ENCODE measurements around the gene ASMTL.
"Not testable (repeated sequence)": the region's sequence is repeated elsewhere in the genome, so short reads cannot be mapped to it uniquely, and the experiment has no call there.

Gene ASMTL

DNA sequence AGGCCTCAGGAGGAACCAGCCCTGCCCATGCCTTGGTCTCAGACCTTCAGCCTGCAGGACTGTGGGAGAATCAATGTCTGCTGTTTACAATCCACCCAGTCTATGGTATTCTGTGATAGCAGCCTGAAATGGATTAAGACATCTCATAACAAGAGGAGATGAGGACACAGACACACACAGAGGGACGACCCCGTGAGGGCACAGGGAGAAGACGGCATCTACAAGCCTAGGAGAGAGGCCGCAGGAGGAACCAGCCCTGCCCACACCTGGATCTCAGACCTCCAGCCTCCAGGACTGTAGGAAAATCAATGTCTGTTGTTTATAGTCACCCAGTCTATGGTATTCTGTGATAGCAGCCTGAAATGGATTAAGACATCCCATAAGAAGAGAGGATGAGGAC lies 64.1 kb downstream of the ASMTL start:
- DNase-seq (ENCODE audit: low read depth in 2 of 2) = no peak

DNA sequence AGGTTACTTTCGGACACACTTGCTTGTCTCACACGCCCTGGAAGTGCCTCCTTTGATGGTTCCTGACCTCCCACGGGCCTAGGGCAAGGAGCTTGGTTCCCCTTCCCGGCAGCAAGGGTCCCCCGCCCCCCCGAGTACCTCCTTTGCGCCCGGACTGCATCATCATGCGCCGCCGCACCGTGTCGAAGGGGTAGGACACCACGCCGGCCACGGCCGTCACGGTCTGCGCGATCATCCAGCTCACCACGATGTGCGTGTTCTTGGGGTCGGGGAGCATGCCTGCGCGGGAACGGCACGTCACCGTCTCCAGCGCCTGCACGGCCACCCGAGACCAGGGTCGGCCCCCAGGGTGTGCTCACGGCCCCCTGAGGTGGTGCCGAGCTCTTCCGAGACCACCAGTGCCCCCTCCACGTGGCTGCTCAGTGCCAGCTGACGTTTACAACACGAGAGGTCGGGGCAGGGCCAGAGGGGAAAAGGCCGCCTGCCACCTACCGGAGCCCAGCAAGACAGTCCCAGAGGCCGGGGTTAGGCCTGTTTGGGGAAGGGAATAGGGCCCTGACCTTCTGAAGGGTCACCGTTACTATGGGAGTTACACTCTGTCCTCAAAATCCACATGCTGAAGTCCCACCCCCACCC lies 65.5 kb downstream of the ASMTL start:
- no peak for DNase-seq (ENCODE audit: low read depth in 2 of 2)

DNA sequence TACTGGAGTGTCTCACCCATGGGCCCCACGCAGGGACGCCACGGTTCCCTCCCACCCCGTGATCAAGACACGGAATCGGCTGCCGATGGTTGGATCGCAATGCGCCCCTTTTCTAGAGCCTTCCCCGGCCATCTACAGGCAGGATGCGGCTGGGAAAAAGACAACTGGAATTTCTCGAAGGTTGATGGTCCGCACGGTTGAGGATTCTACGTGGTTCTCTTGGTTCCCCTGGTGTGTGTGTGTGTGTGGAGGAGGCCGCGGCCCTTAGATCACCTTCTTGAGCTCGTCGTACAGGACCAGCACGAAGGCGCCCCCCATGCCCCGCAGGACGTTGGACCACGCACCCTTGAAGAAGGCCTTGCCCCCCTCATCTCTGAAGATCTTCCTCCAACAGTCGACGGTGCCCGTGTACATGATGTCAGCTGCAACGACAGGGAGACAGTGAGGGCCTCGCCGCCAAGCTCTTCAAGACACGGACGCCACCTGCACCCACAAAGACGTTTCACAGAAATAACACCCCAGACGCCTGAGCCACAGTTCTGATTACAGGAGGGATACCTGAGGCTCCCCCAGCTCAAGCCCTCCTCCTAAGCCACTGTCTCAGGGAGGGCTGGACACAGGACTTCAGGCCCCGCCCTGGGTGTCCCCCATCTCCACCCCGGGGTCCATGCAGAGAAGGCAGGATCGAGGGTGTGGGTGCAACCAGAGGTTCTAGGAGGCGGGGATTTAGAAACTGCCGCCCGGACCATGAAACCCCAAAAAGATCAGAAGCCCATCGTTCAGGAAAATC lies 66.2 kb downstream of the ASMTL start:
- DNase-seq (ENCODE audit: low read depth in 2 of 2) = no peak

DNA sequence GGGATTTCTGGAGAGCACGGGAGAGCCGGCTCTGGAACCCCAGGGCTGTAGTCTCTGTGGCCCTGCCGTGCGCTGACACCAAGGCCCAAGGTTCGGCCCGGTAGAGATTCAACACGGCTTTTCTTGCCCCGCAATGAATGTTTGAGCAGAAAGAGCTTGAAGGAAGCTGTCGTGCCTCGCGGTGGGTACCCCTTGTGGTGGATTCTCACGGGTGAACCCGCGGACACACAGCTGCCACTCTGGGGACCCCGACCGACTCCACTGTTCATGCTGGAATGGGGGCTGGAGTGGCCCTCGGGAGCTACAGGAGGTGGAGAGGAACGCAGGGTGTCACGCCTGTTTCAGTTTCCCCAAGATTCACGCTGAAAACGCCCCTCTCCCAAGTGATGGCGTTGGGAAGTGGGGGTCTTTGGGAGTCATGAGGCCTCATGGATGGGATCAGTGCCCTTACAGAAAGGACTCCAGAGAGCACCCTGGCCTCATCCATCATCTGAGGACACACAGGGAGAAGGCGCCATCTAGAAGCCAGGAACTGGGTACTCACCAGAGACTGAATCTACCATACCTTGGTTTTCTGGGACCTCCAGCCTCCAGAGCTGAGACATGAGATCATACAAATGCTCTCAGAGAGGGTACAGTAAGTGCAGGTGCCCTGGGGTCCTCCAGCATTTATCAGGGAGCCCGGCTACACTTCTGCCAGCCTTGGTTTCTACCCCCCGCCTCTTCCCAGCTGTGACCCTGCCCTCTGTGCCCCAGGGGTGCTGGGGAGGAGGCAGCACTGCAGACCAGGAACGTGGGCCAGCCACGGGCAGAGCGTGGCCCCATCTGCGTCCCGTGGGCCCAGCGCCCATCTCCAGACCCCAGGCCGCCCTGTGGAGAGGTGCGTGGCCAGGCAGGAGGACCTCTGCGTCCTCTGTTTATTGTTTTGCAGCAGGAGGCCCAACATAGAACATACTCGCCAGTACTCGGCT lies 67.2 kb downstream of the ASMTL start:
- DNase-seq (ENCODE audit: low read depth in 2 of 2) = no peak

DNA sequence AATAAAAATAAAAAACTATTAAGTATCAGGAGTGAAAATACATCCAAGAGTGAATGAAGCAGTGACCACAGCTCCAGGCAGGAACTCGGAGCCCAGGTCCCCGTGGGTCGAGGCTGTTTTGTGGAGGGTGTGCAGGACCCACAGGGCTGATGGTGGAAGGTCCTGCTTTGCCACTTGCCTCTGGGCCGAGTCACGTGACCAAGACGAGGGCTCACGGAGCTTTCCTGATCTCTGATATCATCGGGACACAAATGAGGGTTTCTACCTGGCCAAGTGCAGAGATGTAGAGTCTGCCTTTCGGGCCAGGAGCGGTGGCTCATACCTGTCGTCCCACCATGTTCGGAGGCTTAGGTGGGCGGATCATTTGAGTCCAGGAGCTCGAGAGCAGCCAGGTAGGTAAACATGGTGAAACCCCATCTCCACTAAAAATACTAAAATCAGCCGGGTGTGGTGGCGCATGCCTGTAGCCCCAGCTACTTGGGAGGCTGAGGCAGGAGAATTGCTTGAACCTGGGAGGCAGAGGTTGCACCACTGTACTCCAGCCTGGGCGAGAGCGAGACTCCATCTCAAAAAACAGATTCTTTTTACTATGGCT lies 68.0 kb downstream of the ASMTL start:
- no peak for DNase-seq (ENCODE audit: low read depth in 2 of 2)

DNA sequence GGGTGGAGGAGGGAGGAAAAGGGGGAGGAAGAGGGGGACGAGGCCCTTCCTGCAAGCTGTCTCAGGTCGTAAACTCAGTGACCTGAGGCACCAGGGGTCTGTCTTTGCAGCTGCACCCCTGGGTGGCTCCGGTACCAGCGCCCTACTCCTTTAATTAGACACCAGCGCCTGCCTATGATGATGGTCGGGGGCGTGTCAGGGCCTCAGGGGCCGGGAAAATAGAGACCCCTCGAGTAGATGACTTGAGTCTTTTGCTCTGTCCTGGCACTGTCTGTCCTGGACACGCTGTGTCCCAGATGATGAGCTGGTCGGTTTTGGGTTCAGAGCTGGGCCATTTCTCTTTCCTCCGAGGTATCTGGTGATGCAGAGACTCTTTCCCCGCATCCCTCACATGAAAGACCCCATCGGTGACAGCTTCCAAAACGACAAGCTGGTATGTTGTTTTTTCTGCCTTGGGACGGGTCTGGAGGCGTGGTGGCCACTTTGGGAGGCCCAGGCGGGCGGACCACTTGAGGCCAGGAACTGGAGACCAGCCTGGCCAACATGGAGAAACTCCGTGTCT lies 72.0 kb downstream of the ASMTL start:
- DNase-seq (ENCODE audit: low read depth in 2 of 2) = no peak

DNA sequence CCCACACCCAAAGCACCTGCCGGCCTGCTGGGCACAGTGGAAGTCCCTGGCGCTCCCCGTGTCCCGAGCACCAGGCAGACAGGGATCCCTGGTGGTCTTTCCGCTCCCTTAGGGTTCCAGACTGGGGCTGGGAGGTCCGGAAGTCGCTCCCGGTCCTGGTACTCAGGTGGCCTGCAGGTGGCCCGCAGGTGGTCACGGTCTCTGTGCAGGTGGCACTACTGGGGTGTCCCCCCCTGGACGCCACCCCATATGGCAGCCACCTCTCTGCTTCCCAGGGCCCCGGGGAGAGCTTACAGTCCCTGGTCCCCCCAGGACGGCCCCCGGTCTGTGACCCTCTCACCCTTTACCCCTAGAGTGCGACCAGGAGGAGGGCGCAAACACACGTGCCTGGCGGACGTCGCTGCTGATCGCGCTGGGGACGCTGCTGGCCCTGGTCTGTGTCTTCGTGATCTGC lies 74.4 kb downstream of the ASMTL start:
- DNase-seq (ENCODE audit: low read depth in 2 of 2) = no peak

DNA sequence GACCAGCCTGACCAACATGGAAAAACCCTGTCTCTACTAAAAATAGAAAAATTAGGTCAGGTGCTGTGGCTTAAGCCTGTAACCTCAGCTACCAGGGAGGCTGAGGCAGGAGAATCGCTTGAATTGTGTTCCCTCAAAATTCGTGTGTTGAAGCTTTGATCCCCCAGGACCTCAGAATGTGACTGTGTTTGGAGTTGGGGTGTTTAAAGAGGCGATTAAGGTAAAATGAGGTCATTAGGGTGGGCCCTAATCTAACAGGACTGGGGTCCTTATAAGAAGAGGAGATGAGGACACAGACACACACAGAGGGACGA lies 84.4 kb downstream of the ASMTL start:
- DNase-seq (ENCODE audit: low read depth in 2 of 2) = no peak

DNA sequence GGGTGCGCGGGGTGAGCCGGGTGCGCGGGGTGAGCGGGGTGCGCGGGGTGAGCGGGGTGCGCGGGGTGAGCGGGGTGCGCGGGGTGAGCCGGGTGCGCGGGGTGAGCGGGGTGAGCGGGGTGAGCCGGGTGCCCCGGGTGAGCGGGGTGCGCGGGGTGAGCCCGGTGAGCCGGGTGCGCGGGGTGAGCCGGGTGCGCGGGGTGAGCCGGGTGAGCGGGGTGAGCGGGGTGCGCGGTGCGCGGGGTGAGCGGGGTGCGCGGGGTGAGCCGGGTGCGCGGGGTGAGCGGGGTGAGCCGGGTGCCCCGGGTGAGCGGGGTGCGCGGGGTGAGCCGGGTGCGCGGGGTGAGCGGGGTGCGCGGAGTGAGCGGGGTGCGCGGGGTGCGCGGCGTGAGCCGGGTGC lies 86.3 kb downstream of the ASMTL start:
- not testable (repeated sequence) for DNase-seq (ENCODE audit: low read depth in 2 of 2)

DNA sequence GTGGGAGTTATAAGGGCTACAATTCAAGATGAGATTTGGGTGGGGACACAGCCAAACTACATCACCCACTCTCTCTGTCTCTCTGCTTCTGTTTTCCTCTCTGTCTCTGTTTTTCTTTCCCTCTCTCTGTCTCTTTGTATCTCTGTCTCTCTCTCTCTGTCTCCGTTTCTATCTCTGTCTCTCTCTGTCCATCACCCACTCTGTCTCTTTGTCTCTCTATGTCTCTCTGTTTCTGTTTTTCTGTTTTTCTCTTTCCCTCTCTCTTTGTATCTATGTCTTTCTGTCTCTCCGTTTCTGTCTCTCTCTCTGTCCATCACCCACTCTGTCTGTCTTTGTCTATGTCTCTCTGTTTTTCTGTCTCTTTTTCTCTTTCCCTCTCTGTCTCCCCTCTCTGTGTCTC lies 90.8 kb downstream of the ASMTL start:
- DNase-seq (ENCODE audit: low read depth in 2 of 2) = no peak

DNA sequence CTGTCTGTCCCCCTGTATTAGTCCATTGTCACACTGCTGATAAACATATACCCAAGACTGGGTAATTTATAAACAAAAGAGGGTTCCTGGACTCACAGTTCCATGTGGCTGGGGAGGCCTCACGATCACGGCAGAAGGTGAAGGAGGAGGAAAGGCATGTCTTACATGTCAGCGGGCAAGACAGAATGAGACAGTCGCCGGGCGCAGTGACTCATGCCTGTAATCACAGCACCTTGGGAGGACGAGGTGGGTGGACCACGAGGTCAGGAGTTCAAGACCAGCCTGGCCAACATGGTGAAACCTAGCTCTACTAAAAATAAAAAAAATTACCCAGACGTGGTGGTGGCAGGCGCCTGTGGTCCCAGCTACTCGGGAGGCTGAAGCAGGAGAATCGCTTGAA lies 91.4 kb downstream of the ASMTL start:
- DNase-seq (ENCODE audit: low read depth in 2 of 2) = no peak

DNA sequence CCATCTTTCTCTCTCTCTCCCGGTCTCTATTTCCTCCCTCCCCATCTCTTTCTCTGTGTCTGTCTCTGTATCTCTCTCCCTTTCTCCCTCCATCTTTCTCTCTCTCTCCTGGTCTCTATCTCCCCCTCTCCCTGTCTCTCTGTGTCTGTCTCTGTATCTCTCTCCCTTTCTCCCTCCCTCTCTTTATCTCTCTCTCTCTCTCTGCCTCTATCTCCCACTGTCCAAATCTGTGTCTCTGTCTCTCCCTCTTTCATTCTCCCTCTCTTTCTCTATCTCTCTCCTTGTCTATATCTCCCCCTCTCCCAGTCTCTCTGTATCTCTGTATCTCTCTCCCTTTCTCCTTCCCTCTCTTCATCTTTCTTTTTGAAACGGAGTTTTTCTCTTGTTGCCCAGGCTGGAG lies 92.5 kb downstream of the ASMTL start:
- no peak for DNase-seq (ENCODE audit: low read depth in 2 of 2)

DNA sequence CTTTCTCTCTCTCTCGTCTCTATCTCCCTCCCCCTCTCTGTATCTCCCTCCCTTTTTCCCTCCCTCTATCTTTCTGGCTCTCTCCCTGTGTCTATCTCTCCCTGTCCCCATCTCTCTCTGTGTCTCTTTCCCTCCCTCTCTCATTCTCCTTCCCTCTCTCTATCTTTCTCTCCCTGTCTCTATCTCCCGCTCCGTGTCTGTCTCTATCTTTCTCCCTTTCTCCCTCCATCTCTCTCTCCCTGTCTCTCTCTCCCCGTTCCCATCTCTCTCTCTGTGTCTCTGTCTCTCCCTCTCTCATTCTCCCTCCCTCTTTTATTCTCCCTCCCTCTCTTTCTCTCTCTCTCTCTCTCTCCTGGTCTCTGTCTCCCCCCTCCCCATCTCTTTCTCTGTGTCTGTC lies 93.2 kb downstream of the ASMTL start:
- no peak for DNase-seq (ENCODE audit: low read depth in 2 of 2)

DNA sequence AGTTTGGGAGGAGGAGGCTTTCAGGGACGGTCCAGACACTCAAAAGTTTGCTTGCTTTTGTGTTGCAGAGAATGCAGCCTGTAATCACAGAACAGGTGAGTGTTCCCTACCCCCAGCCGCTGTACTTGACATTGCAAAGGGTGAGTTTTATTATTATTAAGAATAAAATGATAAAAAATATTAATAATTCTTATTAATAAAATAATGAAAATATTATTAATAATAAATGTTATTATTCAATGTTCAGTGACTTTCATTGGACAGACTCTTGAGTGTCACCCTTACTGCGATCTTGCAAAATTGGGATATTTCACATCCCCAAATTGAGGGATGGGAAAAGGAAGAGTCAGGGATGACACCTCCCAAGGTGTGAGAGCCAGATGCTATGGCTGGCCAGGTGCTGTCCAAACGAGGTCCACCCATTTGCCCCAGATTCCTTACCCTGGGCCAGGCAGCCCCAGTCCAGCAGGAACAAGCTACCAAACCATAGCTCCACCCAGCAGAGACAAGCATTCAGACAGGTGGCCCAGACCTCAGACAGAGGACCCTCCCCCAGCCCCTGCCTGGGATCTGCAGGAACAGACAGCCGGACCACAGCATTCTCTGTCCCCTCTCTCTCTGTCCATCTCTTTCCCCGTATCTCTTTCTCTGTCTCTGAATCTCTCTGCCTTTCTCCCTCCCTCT lies 93.8 kb downstream of the ASMTL start:
- no peak for DNase-seq (ENCODE audit: low read depth in 2 of 2)

DNA sequence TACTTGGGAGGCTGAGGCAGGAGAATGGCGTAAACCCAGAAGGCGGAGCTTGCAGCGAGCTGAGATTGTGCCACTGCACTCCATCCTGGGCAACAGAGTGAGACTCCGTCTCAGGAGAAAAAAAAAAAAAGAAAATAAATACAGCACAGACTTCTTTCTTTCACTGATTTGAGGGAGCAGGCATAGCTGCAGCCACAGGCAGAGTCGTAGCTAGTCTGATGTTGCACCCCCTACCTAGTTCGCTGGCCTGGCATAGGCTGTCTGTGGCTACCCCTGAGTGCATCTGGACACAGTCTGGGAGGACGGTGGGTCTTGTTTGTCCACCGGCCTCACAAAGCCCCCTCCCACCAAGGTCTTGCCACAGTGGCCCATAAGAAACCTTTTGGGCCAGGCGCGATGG lies 94.7 kb downstream of the ASMTL start:
- no peak for DNase-seq (ENCODE audit: low read depth in 2 of 2)

DNA sequence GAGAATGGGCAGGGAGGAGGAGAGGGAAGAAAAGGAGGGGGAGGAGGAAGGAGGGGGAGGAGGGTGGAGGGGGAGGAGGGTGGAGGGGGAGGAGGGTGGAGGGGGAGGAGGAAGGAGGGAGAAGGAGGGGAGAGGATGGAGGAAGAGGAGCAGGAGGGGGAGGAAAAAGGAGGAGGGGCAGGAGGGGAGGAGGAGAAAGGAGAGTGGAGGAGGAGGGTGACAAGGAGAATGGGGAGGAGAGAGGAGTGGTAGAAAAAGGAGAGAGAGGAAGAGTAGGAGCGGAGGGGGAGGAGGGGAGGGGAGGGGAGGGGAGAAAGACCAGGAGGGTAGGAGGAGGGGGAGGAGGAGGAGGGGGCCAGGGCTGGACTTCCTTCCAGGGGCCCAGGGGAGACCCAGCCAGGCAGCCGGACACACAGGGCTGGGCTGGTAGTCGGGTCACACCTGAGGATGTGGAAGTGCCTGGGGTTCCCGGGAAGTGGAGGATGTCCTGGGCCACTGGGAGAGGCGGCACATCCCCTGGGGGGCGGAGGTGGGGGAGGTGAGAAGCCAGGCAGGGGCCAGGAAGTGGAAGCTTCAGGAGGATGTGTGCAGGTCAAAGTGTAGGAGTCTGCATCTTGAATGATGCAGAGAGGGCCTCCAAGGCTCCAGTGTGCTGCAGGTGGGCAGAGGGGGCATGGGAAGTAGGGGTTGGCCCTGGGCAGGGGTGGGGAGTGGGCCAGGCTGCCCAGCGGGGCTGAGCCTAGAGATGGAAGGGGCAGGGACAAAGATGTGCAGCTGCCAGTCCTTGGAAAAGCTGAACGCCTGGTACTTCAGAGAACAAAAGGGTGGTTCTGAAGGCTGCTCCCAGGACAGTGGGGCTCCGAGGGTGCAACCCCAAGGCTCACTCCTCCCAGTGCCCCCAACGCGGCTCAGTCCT lies 97.3 kb downstream of the ASMTL start:
- no peak for DNase-seq (ENCODE audit: low read depth in 2 of 2)

DNA sequence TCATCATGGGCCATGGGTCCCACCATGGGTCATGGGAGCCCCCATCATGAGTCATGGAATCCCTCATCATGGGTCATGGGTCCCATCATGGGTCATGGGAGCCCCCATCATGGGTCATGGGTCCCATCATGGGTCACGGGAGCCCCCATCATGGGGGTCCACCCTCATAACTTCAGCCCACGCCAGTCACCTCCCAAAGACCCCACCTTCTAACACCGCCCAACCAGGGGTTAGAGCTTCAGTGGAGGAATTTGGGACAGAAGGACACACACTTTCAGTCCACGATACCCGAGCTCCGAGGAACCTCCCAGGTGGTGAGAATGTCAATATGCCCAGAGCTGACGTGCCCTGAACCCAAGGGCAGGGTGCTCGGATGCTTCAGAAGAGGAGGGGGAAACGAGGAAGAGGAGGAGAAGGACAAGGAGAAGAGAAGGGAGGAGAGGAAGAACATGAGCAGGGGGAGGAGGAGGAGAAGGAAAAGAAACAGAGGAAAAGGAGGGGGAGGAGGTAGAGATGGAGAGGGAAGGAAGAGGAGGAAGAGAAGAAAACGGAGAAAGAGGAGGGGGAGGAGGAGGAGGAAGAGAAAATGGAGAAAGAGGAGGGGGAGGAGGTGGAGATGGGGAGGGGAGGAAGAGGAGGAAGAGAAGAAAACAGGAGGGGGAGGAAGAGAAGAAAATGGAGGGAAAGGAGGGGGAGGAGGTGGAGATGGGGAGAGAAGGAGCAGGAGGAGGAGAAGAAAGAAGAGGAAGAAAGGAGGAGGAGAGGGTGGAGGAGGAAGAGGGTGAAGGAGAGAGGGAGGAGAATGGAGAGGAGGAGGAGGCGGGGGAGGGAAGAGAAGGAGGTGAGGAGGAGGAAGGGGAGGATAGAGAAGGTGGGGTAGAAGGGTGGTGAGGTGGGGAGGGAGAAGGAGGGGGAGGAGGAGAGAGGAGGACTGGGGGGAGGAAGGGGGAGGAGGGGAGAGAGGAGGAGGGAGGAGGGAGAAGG lies 98.4 kb downstream of the ASMTL start:
- DNase-seq (ENCODE audit: low read depth in 2 of 2) = no peak

All from stimulated activated CD4-positive, alpha-beta T cell treated with anti-CD3 and anti-CD28 coated beads, Interleukin-15, amount 100 ng/mL, for 48 hours (primary cell).